Calu3 (cell line): ENCODE results near the gene TBC1D26. TPM values are rescaled to one million over a fixed set of nuclear protein-coding genes. Genes with fewer than 3 reads are reported as not detected.
"Not testable (repeated sequence)": the region's sequence is repeated elsewhere in the genome, so short reads cannot be mapped to it uniquely, and the experiment has no call there.

ENCODE experiments used
- Bru-seq: library from RNA; stranded (reverse); fragments of 400-500 nt; gene quantifications from one replicate; lab custom pipeline; 2021; lab: Mats Ljungman, UMichigan
- BruChase-seq, 2 experiments: library from RNA; stranded (reverse); fragments of 400-500 nt; gene quantifications; one replicate each; lab custom pipeline; 2021; lab: Mats Ljungman, UMichigan
- BruUV-seq: library from RNA; stranded (reverse); fragments of 400-500 nt; replicated peaks from 2 replicates; lab custom pipeline; 2021; lab: Mats Ljungman, UMichigan
- CTCF ChIA-PET: fragments of 300-600 bp; sonication (Branson Sonifier 250); formaldehyde crosslinking; loops from one replicate; lab custom pipeline; 2022; ENCODE audit warnings: antibody characterized with exemption; lab: Charles Lee
- DNase-seq: peaks from one replicate; pipeline ENCODE4 v3.0.0; 2022
- H3K27ac Mint-ChIP-seq: one replicate; pipeline ENCODE4 v1.8.0; 2022; ENCODE audit warnings: mixed read lengths; ENCODE audit not compliant: unreplicated experiment
- H3K27me3 Mint-ChIP-seq: one replicate; pipeline ENCODE4 v1.8.0; 2022; ENCODE audit warnings: mixed read lengths; ENCODE audit not compliant: unreplicated experiment
- H3K36me3 Mint-ChIP-seq: one replicate; pipeline ENCODE4 v1.8.0; 2022; ENCODE audit warnings: mild to moderate bottlenecking, moderate library complexity, mixed read lengths; ENCODE audit not compliant: insufficient read depth, unreplicated experiment
- H3K4me1 Mint-ChIP-seq: one replicate; pipeline ENCODE4 v1.8.0; 2022; ENCODE audit warnings: mild to moderate bottlenecking, low read depth, mixed read lengths; ENCODE audit not compliant: unreplicated experiment
- H3K4me3 Mint-ChIP-seq: one replicate; pipeline ENCODE4 v1.8.0; 2022; ENCODE audit warnings: mild to moderate bottlenecking, low read depth, moderate library complexity, mixed read lengths; ENCODE audit not compliant: unreplicated experiment
- H3K9me3 Mint-ChIP-seq: one replicate; pipeline ENCODE4 v1.8.0; 2022; ENCODE audit warnings: low read depth, mixed read lengths; ENCODE audit not compliant: unreplicated experiment
- intact Hi-C: fragments of 100-400 bp; cut with micrococcal nuclease; formaldehyde crosslinking; loops from one replicate; pipeline ENCODE4 v1.10.0; 2022; ENCODE audit not compliant: unreplicated experiment
- long read RNA-seq: library from polyadenylated mRNA; stranded (forward); transcript quantifications from one replicate; pipeline ENCODE4 v2.0.0, GENCODE V29; 2022
- total RNA-seq: library from RNA; stranded (reverse); gene quantifications from 2 replicates; pipeline ENCODE4 v1.2.3, GENCODE V29; 2022

TBC1D26 gene
- total RNA-seq: 0.19 TPM in 1 of 2 replicates, not detected in the other
- Bru-seq, nascent RNA: percentile 9 among the genes with signal in this experiment
- percentile 4 among the genes with signal in this experiment for BruChase-seq, experiment 1, labeled RNA remaining after a 6-hour chase
- percentile 17 among the genes with signal in this experiment for BruChase-seq, experiment 2, labeled RNA remaining after a 2-hour chase
- long read RNA-seq, partial matches to known transcripts: 0 of 1 reads
- long read RNA-seq, other reads (novel, unspliced or antisense): 1 of 1 reads

- intact Hi-C loops, BruUV-seq, H3K27me3 Mint-ChIP-seq, H3K27ac Mint-ChIP-seq, H3K9me3 Mint-ChIP-seq, CTCF ChIA-PET, H3K4me1 Mint-ChIP-seq, DNase-seq, H3K36me3 Mint-ChIP-seq, H3K4me3 Mint-ChIP-seq: not testable (repeated sequence)
Measured at GRCh38 chr17:15731900-15732299, at the start of gene TBC1D26. Gene TBC1D26 (plus strand): TSS chr17:15732283. CDS start chr17:15735349, 3,066 bp downstream.

- peaks cover 12% of the 10 kb centered on the region for H3K36me3 Mint-ChIP-seq
- intact Hi-C loops, H3K27ac Mint-ChIP-seq, H3K9me3 Mint-ChIP-seq, BruUV-seq, DNase-seq, CTCF ChIA-PET, H3K4me1 Mint-ChIP-seq, H3K27me3 Mint-ChIP-seq: not testable (repeated sequence)
- peak overlapping the region; percentile 95 for H3K4me3 Mint-ChIP-seq
Measured at GRCh38 chr17:15683135-15683534, 48.9 kb upstream of the TBC1D26 start.

GRCh38 chr17:15683824-15684478 is 48.1 kb upstream of the TBC1D26 start, which contains the start of gene TRIM16:
Gene TRIM16 (minus strand): TSS chr17:15684311. CDS start chr17:15651609, 32,702 bp downstream.
- H3K27ac Mint-ChIP-seq: peak within 1 kb of the TSS; percentile 60
- H3K27me3 Mint-ChIP-seq, intact Hi-C loops, CTCF ChIA-PET, H3K9me3 Mint-ChIP-seq, H3K4me1 Mint-ChIP-seq: not testable (repeated sequence)
- DNase-seq: peak; percentile 62
- TSS peak; percentile 56 for BruUV-seq
- H3K36me3 Mint-ChIP-seq: peaks cover 12% of the 10 kb centered on the region
- H3K4me3 Mint-ChIP-seq: peak within 1 kb of the TSS; percentile 95

- intact Hi-C loops, H3K9me3 Mint-ChIP-seq, BruUV-seq, CTCF ChIA-PET, H3K27me3 Mint-ChIP-seq, H3K4me1 Mint-ChIP-seq, H3K27ac Mint-ChIP-seq, DNase-seq, H3K4me3 Mint-ChIP-seq: not testable (repeated sequence)
- H3K36me3 Mint-ChIP-seq: peaks cover 12% of the 10 kb centered on the region
Measured at GRCh38 chr17:15687494-15687893, 44.6 kb upstream of the TBC1D26 start.

DNA sequence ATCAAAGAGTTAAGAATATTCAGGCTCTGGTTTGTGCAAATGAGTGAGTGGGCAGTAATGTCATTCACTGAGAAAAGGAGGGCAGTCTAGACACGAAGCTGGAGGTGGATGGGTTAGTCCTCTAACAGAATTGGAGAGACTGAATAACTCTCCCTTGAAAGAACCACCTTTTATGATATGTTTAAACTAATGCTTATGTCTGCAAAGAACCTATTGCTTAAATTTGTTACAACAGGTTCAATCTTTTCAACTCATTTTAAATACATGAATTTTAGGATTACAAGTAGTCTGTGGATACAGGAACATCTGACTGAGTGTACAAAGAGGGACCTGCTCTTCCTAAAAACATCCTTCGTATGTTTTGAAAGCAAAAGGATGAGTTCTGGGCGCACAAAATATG is 33.1 kb upstream of the TBC1D26 start:
- intact Hi-C loops, DNase-seq, H3K36me3 Mint-ChIP-seq, H3K4me1 Mint-ChIP-seq, BruUV-seq, H3K27me3 Mint-ChIP-seq, H3K9me3 Mint-ChIP-seq: not testable (repeated sequence)
- H3K4me3 Mint-ChIP-seq: peak overlapping the region; percentile 76
- peak overlapping the region; percentile 47 for H3K27ac Mint-ChIP-seq
- CTCF ChIA-PET: interaction anchor here (1.2 kb wide), 1 partner anchor 47 kb away, joined by 4 read pairs; no protein-coding TSS in a partner anchor

DNA sequence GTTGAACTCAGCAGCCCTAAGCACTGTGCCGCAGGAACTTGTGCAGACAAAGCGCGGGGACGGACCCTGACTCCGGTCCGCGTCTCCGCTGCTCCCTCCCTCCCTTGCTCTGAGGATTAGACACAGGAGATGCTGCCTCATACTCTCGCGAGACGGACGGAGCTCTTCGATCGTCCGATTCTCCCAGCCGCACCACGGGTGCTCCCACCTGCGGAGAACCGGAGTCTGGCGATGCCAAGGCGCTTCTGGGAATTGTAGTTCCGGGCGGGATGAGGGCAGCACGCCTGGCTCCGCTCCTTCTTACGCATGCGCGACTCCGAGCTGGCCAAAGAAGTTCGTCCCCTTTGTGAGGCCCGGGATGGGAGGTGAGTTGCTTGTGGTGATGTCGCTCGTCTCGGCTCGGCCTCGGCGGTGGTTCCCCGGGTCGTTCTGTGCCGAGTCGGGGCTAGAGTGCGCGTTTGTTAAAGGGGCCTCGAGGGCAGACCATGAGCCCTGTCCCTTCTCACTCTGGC is 32.6 kb upstream of the TBC1D26 start, which contains the start of gene ZNF286A:
ZNF286A (plus strand) TSS at position 340 of the 512 bp plus-strand sequence. CDS start 578 bp downstream, outside the sequence.
- H3K27ac Mint-ChIP-seq: peak within 1 kb of the TSS; percentile 47
- H3K9me3 Mint-ChIP-seq, H3K27me3 Mint-ChIP-seq, H3K36me3 Mint-ChIP-seq, BruUV-seq, intact Hi-C loops, H3K4me1 Mint-ChIP-seq: not testable (repeated sequence)
- peak; percentile 92 for DNase-seq
- peak within 1 kb of the TSS; percentile 76 for H3K4me3 Mint-ChIP-seq
- CTCF ChIA-PET: interaction anchor here (1.2 kb wide), 1 partner anchor 48 kb away, joined by 4 read pairs; no protein-coding TSS in a partner anchor

DNA sequence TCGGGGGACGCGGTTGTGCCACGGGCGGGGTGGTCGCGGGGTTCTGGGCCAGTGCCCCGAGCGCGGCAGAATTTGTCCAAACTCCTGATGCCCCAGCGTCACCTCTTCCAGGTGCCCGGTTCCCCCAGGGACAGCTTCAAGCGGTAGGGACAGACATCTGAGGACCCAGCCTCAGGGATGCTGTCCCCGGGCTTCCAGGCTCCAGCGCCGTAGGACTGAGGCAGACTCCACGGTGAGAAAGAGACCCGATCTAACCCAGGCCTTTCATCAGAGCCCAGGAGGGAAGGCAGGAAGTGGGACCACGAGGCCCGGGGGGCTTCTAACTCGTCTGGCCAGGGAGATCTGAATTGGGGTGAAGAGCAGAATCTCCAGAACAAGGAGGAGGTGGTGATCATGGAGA is 32.1 kb upstream of the TBC1D26 start:
- intact Hi-C loops, H3K36me3 Mint-ChIP-seq, DNase-seq, H3K4me1 Mint-ChIP-seq, H3K27me3 Mint-ChIP-seq, H3K9me3 Mint-ChIP-seq: not testable (repeated sequence)
- CTCF ChIA-PET: interaction anchor here (1.2 kb wide), 1 partner anchor 48 kb away, joined by 4 read pairs; no protein-coding TSS in a partner anchor
- H3K4me3 Mint-ChIP-seq: peak overlapping the region; percentile 76
- TSS peak; percentile 82 for BruUV-seq
- H3K27ac Mint-ChIP-seq: peak overlapping the region; percentile 47

GRCh38 chr17:15704239-15704638 is 27.8 kb upstream of the TBC1D26 start:
- H3K4me1 Mint-ChIP-seq, H3K27ac Mint-ChIP-seq, BruUV-seq, CTCF ChIA-PET, intact Hi-C loops, H3K9me3 Mint-ChIP-seq, DNase-seq, H3K27me3 Mint-ChIP-seq, H3K4me3 Mint-ChIP-seq: not testable (repeated sequence)
- H3K36me3 Mint-ChIP-seq: peaks cover 15% of the 10 kb centered on the region

DNA sequence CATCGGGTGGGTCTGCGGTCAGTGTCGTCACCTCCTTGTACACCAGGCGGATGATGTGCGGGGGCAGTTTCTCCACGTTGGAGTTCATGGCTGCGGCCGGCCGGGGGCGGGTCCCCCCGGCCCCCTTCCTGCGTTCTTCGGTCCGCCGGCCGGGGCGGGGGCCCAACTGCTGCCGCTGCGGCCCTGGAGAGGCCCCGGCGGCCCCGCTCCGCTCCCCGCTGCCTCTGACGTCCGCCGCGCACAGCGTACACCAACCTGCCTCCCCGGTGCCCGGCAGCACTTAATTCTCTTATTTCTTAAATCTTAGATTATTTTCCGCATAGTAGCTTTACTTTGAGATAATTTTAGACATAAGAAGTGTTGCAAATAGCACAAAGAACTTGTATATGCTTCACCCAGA is 27.3 kb upstream of the TBC1D26 start:
- H3K27ac Mint-ChIP-seq, BruUV-seq, intact Hi-C loops, H3K27me3 Mint-ChIP-seq, CTCF ChIA-PET, H3K4me3 Mint-ChIP-seq, H3K36me3 Mint-ChIP-seq, DNase-seq, H3K4me1 Mint-ChIP-seq, H3K9me3 Mint-ChIP-seq: not testable (repeated sequence)
